Endothelial cell of umbilical vein (primary cell): ENCODE measurements around the gene DIP2C.

ENCODE experiments used
- CTCF ChIP-seq, 2 donors: IDR thresholded peaks; 1 replicate in 1 of 2; 2 replicates in 1 of 2; pipeline ENCODE4 v1.5.1; 2011; ENCODE audit warnings: low read length in 2 of 2, mild to moderate bottlenecking in 2 of 2, moderate library complexity in 2 of 2, control low read depth in 1 of 2, inconsistent platforms in 1 of 2, low read depth in 1 of 2; ENCODE audit not compliant: insufficient read depth in 1 of 2; ENCODE audit errors: extremely low read depth in 1 of 2
- EZH2 ChIP-seq: IDR thresholded peaks from 2 replicates; pipeline ENCODE4 v1.6.1; 2012; ENCODE audit warnings: borderline replicate concordance, low read depth, mild to moderate bottlenecking, moderate library complexity, low read length, inconsistent platforms; ENCODE audit not compliant: severe bottlenecking
- FOS ChIP-seq: IDR thresholded peaks from 2 replicates; pipeline ENCODE4 v1.6.1; 2011; ENCODE audit warnings: mild to moderate bottlenecking, low read length, moderate library complexity, borderline replicate concordance; ENCODE audit not compliant: insufficient read depth
- GATA2 ChIP-seq: IDR thresholded peaks from 2 replicates; pipeline ENCODE4 v1.7.0; 2011; ENCODE audit warnings: low read depth, mild to moderate bottlenecking, moderate library complexity, mixed read lengths, low read length; ENCODE audit not compliant: insufficient read length, insufficient read depth
- JUN ChIP-seq: IDR thresholded peaks from 2 replicates; pipeline ENCODE4 v1.6.1; 2011; ENCODE audit warnings: borderline replicate concordance, low read depth; ENCODE audit not compliant: insufficient read length, insufficient read depth
- MAX ChIP-seq: IDR thresholded peaks from 2 replicates; pipeline ENCODE4 v1.6.1; 2011; ENCODE audit not compliant: insufficient read depth, insufficient read length
- MYC ChIP-seq: IDR thresholded peaks from one replicate; pipeline ENCODE4 v1.6.1; 2011; ENCODE audit warnings: mild to moderate bottlenecking, low read depth, low read length
- POLR2A ChIP-seq: IDR thresholded peaks from 2 replicates; pipeline ENCODE4 v1.6.1; 2012; ENCODE audit warnings: low read depth, mild to moderate bottlenecking, control low read depth, low read length
- POLR2AphosphoS5 ChIP-seq: IDR thresholded peaks from 2 replicates; pipeline ENCODE4 v1.6.1; 2012; ENCODE audit warnings: low read depth, mild to moderate bottlenecking, control low read depth, low read length, moderate library complexity; ENCODE audit not compliant: insufficient read depth

- no peak for TF ChIP-seq POLR2AphosphoS5
- TF ChIP-seq CTCF (IDR thresholded peaks at IDR 0.05; ENCODE audit: extremely low read depth in 1 of 2, insufficient read depth in 1 of 2, low read depth in 1 of 2, low read length in 2 of 2), result no peak
- no peak for TF ChIP-seq POLR2A
- TF ChIP-seq MYC, result no peak
- TF ChIP-seq JUN, result no peak
- no peak for TF ChIP-seq MAX
- TF ChIP-seq EZH2, result no peak
- no peak for TF ChIP-seq FOS
- TF ChIP-seq GATA2, result no peak
Observed at GRCh38 chr10:278707-279106, 410.8 kb downstream of the DIP2C start.
